Adipocyte (in vitro differentiated cells): ENCODE data around the gene HPSE2.
"Not testable (repeated sequence)": the region's sequence is repeated elsewhere in the genome, so short reads cannot be mapped to it uniquely, and the experiment has no call there.

ENCODE experiments used
- DNase-seq: peaks from one replicate; pipeline ENCODE4 v3.0.0-alpha.2; 2015; ENCODE audit warnings: low read depth
- H3K27me3 ChIP-seq: replicated peaks from 2 replicates; pipeline ENCODE4 v1.7.0; 2013; ENCODE audit warnings: mild to moderate bottlenecking, low read length, moderate library complexity; ENCODE audit not compliant: control insufficient read depth, insufficient read depth
- H3K36me3 ChIP-seq: 2 replicates; pipeline ENCODE4 v1.7.0; 2013; ENCODE audit warnings: low read length, mild to moderate bottlenecking, moderate library complexity; ENCODE audit not compliant: control insufficient read depth, insufficient read depth, severe bottlenecking
- H3K4me1 ChIP-seq: 2 replicates; pipeline ENCODE4 v1.7.0; 2013; ENCODE audit warnings: mild to moderate bottlenecking, low read length, moderate library complexity; ENCODE audit not compliant: control insufficient read depth, insufficient read depth
- H3K4me3 ChIP-seq: 2 replicates; pipeline ENCODE4 v1.7.0; 2013; ENCODE audit warnings: mild to moderate bottlenecking, low read length, moderate library complexity
- H3K9ac ChIP-seq: 2 replicates; pipeline ENCODE4 v1.7.0; 2013; ENCODE audit warnings: mild to moderate bottlenecking, low read length, moderate library complexity
- H3K9me3 ChIP-seq: 2 replicates; pipeline ENCODE4 v1.7.0; 2013; ENCODE audit warnings: mild to moderate bottlenecking, low read length, moderate library complexity; ENCODE audit not compliant: control insufficient read depth

HPSE2 gene

DNA sequence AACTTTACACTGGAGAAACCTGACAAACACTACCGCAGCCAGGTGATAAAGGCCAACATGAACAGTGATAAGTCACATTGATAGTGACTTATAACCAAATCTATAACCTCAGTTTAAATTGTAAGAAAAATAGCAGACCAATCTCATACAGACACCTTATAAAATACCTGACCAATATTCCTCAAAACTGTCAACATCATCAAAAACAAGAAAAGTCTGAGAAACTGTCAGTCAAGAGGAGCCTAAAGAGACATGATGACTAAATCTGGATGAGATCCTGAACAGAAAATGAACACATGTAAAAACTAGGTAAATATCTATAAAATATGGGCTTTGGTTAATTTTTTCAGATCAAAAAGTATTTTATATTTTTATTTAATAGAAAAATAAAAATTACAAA lies 233.3 kb downstream of the HPSE2 start:
- Histone ChIP-seq H3K4me1 (no peaks in the 10 kb centered on the region), H3K4me3 (no peak overlapping the region), H3K36me3 (no peaks in the 10 kb centered on the region), H3K9me3 (peaks cover 29% of the 10 kb centered on the region), H3K9ac (no peak overlapping the region), H3K27me3 (no peaks in the 10 kb centered on the region)
- DNase-seq = no peak

DNA sequence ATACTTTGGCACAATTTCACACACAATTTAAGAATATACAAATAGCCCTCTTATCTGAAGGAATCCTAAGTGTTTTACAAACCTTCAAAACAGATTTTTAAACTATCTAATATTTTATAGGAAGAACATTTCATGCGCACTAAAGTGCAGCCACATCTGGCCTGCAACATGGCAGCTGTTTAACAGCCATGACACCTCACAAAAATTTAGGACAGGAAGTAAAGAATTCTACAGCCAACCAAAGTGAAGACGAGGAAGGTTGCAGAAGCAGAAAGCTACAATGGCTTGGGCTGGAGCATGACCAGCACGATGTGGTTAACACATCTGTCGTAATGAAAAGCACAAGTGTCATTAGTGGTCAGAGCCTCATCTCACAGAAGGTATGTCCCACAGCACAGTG lies 238.1 kb downstream of the HPSE2 start:
- Histone ChIP-seq H3K9me3 (no peaks in the 10 kb centered on the region), H3K9ac (no peak overlapping the region), H3K27me3 (no peaks in the 10 kb centered on the region), H3K4me3 (no peak overlapping the region), H3K4me1 (no peaks in the 10 kb centered on the region), H3K36me3 (no peaks in the 10 kb centered on the region)
- no peak for DNase-seq

DNA sequence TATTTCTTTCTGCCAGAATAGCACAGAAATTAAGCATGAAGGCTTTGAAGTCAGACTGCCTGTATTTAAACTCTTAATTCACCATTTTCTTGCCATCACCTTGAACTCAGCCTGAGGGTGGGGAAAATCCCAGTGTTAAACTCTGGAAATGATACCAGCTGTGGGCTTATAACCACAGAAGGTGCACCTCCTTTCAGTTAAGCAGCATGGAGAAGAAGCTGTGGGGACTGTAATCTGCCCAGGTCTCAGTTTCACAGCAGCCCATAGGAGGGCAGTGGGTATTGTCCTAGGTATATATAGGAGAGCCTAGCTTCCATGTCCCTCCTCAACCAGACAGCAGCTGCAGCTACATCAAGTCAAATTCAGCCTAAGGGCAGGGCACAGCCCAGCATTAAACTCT lies 241.6 kb downstream of the HPSE2 start:
- Histone ChIP-seq H3K36me3 (no peaks in the 10 kb centered on the region), H3K9ac (no peak overlapping the region), H3K9me3 (no peaks in the 10 kb centered on the region), H3K27me3 (no peaks in the 10 kb centered on the region), H3K4me3 (no peak overlapping the region), H3K4me1 (no peaks in the 10 kb centered on the region)
- no peak for DNase-seq

DNA sequence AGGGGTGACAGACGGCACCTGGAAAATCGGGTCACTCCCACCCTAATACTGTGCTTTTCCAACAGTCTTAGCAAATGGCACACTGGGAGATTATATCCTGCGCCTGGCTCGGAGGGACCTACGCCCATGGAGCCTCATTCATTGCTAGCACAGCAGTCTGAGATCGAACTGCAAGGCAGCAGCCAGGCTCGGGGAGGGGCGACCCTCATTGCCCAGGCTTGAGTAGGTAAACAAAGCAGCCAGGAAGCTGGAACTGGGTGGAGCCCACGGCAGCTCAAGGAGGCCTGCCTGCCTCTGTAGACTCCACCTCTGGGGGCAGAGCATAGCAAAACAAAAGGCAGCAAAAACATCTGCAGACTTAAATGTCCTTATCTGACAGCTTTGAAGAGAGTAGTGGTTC lies 251.9 kb downstream of the HPSE2 start:
- not testable (repeated sequence) for H3K4me3 ChIP-seq, H3K9me3 ChIP-seq, DNase-seq, H3K9ac ChIP-seq, H3K36me3 ChIP-seq, H3K27me3 ChIP-seq, H3K4me1 ChIP-seq

DNA sequence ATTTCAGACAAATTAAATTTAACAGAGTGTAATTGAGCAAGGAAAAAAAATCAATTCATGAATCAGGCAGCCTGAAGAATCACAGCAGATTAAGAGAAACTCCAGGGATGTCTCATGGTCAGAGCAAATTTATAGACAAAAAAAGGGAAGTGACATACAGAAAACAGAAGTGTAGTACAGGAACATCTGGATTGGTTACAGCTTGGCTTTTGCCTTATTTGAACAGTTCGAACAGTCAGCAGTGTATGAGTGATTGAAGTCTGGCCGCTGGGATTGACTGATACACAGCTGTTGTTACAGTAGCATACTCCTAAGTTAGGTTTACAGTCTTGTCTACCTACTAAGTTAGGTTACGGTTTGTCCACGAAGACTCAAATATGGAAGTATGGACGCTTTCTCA lies 255.3 kb downstream of the HPSE2 start:
- Histone ChIP-seq H3K27me3 (no peaks in the 10 kb centered on the region), H3K4me1 (no peaks in the 10 kb centered on the region), H3K4me3 (no peak overlapping the region), H3K9ac (no peak overlapping the region), H3K9me3 (no peaks in the 10 kb centered on the region), H3K36me3 (no peaks in the 10 kb centered on the region)
- DNase-seq = no peak

DNA sequence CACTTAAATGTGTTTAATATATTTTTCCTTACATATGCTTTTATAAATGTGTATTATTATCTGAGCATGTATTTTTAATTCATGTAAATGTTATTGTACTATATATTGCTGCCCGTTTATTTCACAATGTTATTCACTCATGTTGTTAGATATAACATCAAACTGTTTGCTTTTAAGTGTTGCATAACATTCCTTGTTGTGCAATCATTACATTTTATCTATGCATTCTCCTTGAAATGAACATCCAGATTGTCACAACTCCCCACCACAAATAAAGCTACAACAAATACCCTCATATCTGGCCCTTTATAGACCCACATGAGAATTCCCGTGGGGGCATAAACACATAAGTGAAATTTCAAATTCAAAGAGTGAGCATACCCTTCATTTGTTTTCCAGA lies 264.2 kb downstream of the HPSE2 start:
- no peaks in the 10 kb centered on the region for H3K36me3 ChIP-seq
- H3K4me1 ChIP-seq = peaks cover 7% of the 10 kb centered on the region
- no peaks in the 10 kb centered on the region for H3K27me3 ChIP-seq
- H3K9me3 ChIP-seq = no peaks in the 10 kb centered on the region
- DNase-seq = no peak
- no peak overlapping the region for H3K4me3 ChIP-seq
- H3K9ac ChIP-seq = no peak overlapping the region

DNA sequence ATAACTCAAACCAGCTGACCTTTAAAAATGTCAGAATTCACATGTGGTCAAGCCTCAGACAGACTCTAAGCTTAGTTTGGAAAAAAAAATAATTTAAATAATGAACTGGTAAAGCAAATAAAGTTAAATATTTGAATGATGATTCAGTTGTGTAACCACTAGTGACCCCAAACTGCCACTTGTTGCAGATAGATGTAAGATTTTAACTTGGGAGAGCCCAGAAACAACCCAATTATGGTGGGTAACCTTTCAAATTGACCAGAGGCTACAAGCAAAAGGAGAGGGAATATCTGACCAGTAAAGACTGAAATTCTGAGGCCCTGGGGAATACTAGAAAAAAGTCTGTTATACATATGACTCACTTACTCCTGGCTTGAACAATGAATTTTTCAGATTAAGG lies 268.1 kb downstream of the HPSE2 start:
- peaks cover 7% of the 10 kb centered on the region for H3K4me1 ChIP-seq
- H3K9ac ChIP-seq = no peak overlapping the region
- no peaks in the 10 kb centered on the region for H3K36me3 ChIP-seq
- no peaks in the 10 kb centered on the region for H3K9me3 ChIP-seq
- H3K4me3 ChIP-seq = no peak overlapping the region
- DNase-seq = no peak
- H3K27me3 ChIP-seq = no peaks in the 10 kb centered on the region

DNA sequence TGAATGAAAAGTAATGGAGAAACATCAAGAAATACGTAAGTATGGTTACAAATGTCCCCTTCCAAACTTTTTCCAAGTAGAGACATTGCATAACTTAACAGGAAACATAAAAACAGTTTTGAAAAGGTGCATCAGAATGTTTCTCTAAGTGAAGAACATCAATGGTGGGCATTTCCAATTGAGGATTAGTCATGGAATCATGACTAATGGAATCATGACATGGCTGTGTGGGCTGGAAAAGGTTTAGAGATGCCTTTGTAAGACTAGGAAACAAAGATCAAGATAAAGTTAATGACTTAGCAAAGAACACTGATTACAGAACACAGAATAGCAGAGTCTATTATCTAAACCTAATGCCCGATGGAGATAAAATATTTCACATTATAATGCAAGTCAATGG lies 272.0 kb downstream of the HPSE2 start:
- DNase-seq = no peak
- Histone ChIP-seq H3K27me3 (no peaks in the 10 kb centered on the region), H3K9me3 (no peaks in the 10 kb centered on the region), H3K36me3 (no peaks in the 10 kb centered on the region), H3K4me3 (no peak overlapping the region), H3K4me1 (peaks cover 7% of the 10 kb centered on the region), H3K9ac (no peak overlapping the region)

DNA sequence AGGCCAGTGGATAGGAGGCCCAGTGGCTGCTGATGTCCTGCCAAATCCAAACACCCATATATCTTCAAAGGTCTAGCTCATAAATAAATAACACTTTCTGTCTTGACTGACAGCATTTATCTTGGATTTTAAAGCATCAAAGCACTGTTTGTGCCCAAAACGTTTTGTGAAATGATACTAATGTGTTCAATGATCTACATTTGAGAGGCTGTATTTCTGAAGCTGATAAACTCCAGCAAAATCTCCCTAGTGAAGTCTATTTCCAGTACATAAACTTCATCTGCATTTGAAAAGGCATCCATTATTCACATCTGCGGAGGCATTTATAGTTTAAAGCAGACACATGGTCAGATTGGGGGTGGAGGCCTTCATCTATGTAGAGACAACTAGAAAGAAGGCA lies 276.3 kb downstream of the HPSE2 start:
- Histone ChIP-seq H3K36me3 (no peaks in the 10 kb centered on the region), H3K27me3 (no peaks in the 10 kb centered on the region), H3K4me1 (peaks cover 3% of the 10 kb centered on the region), H3K9ac (no peak overlapping the region), H3K4me3 (no peak overlapping the region), H3K9me3 (no peaks in the 10 kb centered on the region)
- DNase-seq = no peak

DNA sequence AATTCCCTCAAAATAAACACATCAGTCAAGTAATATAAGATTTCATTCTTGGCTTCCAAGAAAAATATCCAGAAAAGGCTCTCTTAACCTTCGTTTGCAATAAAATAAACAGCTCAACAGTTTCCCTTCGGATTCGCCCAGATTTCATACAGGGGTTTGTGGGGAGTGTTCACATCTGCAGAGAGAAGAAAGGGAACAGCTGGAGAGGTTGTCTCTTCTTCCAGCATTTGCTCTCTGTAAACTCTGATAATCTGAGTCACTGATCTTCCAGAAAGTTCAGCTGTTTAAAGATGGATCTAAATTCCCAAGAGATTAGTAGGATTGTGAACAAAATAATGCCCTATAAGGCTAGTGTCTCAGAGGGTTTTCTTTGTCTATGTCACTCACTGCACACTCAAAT lies 277.9 kb downstream of the HPSE2 start:
- no peak overlapping the region for H3K4me3 ChIP-seq
- no peaks in the 10 kb centered on the region for H3K36me3 ChIP-seq
- H3K4me1 ChIP-seq = peaks cover 3% of the 10 kb centered on the region
- no peak overlapping the region for H3K9ac ChIP-seq
- DNase-seq = no peak
- no peaks in the 10 kb centered on the region for H3K9me3 ChIP-seq
- H3K27me3 ChIP-seq = no peaks in the 10 kb centered on the region

DNA sequence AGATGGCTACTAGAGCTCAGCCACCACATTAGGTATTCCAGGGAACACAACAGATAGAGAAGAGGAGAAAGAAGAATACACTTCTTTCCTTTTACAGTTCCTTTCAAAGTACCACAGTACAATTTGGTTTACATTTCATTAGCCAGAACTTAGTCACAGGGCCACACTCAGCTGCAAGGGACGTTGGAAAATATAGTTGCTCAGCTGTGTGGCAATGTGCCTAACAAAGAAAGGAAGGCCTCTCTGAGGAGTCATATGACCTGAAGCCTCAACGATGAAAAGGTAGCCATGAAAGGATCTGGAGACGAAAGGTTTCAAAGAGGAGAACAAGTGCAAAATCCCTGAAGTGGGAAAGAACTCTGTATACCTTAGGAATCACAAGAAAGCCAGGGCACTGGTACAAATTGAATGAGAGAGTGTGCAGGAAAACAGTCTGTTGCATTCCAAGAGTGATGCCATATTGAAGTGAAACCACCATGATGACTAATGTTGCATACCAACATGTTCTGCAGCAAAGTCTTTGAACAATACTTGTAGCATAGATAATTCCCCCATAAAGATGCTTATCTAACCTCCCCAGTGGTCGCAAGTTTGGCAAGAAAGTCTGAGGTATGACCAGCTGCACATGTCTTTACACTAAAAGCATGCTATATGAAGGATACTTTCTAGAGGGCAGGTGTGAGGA lies 278.9 kb downstream of the HPSE2 start:
- Histone ChIP-seq H3K9ac (no peak overlapping the region), H3K4me1 (peaks cover 3% of the 10 kb centered on the region), H3K36me3 (no peaks in the 10 kb centered on the region), H3K9me3 (no peaks in the 10 kb centered on the region), H3K27me3 (no peaks in the 10 kb centered on the region), H3K4me3 (no peak overlapping the region)
- DNase-seq = no peak

DNA sequence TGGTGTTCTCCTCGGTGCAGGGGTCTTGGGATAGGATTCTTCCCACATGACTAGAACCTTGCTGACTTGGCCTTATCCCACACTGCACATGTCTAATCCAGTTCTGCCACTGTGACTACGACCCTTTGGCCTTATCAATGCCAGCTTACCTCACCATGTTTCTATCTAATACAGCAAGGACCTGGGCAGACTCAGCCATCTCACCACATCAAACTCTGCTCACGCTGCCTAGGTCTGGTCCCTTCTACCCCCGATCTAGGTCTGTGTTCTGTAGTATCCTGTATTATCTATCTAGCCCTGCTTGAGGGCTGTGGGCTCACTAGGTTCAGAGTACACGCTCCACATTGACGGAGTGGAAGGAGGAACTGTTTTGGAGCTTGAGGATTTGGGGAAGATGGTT lies 282.4 kb downstream of the HPSE2 start:
- no peak overlapping the region for H3K4me3 ChIP-seq
- H3K4me1 ChIP-seq = peaks cover 3% of the 10 kb centered on the region
- no peak for DNase-seq
- H3K36me3 ChIP-seq = no peaks in the 10 kb centered on the region
- H3K9ac ChIP-seq = no peak overlapping the region
- H3K9me3 ChIP-seq = no peaks in the 10 kb centered on the region
- no peaks in the 10 kb centered on the region for H3K27me3 ChIP-seq
